Bone marrow (tissue), 2 donors: ENCODE measurements around the gene GH2.
A peak's percentile ranks its signal among the peaks of the same experiment; 100 is the strongest.
"Not testable (repeated sequence)": the region's sequence is repeated elsewhere in the genome, so short reads cannot be mapped to it uniquely, and the experiment has no call there.

ENCODE experiments used
- DNase-seq, 2 donors: peaks; one replicate each; lab custom pipeline; 2025; lab: John Stamatoyannopoulos, UW

The GH2 gene

DNA sequence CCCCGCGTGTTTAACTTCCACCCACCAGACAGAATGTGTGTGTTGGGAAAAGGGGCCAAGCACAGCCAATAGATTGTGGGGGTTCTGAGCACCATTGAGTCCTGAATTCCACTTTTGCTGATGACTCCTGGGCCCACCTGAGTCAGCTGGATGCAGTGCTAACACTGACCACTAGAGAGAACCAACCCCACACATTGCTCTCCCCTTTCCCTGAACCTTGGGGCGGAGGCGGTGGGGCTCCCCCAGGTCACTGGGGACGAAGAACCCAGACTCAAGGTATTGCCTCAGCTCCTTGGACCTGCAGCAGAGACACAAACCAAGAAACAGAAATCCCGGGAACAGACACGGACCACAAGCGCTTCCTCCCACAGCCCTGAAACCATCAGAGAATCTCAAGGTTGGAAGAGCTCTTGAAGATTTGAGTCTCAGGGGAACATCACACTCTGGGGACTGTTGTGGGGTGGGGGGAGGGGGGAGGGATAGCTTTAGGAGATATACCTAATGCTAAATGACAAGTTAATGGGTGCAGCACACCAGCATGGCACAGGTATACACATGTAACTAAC lies 7.6 kb downstream of the GH2 start:
- not testable (repeated sequence) for DNase-seq

DNA sequence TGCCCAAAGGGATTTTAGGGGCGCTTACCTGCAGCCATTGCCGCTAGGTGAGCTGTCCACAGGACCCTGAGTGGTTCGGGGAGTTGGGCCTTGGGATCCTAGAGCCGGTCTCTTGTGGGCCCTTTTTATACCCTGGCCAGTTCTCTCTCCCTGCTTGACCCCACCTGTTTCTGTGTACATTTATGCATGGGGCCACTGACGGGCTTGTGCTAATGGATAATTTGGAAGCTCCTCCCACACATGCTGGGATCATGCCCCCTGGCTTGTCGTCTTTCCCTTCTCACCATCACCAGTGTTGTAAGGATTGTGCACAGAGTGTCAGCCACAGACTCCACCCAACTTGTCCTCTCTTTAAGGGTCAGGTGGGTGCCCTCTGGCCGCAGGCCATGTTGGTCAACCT lies 8.2 kb downstream of the GH2 start, which contains the start of gene CSH2:
TSS of gene CSH2 (minus strand) at position 101 of the 400 bp plus-strand sequence. CDS start at position 38, 63 bp downstream.
- not testable (repeated sequence) for DNase-seq

GRCh38 chr17:63871646-63872365 lies 9.9 kb downstream of the GH2 start:
- not testable (repeated sequence) for DNase-seq

DNA sequence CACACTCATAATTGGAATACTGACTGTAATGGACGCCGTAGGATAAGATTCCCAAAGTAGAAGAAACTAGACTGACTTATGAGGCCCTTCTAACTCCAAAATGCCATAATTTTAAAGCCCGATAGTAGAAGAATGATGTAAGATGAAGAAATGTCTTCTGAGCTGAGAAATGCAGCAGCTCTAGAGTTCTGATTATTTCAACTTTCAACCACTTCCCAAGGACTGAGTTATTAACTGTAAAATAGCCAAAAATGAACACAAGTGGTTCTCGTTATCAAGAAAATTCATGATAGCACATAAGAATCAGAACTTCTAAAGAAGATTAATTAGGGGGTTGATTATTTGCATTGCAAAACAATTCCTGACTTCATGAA lies 11.5 kb downstream of the GH2 start:
- not testable (repeated sequence) for DNase-seq

DNA sequence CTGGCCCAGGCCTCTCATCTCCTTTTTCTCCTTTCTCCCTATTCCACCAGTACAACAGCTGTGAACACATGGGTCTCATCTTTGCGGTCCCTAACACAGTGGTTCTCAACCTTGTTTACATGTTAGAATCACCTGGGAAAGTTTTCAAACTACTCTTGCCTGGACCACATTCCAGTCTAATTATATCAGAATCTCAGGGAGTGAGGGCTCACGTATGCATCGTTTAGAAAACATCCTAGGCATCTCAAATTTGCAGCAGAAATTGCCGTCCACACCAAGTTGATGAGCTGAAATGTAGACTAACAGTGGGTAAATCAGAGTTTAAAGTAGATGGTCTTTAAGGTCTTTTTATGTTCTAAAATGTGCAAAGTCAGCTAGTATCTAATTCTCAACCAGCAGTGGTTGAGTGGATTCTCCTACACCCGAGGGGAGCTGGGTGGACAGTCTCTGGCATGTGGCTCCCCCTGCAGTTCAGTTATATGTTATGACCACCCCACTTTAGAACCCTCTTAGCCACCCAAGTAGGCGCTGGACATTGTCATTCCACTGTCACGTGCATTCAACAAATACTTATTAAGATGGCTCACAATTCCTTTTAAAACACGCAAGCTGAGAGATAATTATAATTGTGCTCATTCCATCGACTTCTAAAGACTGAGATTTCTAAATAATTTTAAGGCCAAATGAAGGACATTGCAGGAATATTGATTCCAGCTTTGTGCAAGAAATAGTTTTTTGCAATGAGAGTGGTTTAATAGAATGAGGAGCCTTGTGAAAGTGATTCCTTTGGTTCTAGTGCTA lies 12.1 kb downstream of the GH2 start:
- not testable (repeated sequence) for DNase-seq

GRCh38 chr17:63866625-63867024 lies 15.1 kb downstream of the GH2 start:
- DNase-seq: not testable (repeated sequence)

DNA sequence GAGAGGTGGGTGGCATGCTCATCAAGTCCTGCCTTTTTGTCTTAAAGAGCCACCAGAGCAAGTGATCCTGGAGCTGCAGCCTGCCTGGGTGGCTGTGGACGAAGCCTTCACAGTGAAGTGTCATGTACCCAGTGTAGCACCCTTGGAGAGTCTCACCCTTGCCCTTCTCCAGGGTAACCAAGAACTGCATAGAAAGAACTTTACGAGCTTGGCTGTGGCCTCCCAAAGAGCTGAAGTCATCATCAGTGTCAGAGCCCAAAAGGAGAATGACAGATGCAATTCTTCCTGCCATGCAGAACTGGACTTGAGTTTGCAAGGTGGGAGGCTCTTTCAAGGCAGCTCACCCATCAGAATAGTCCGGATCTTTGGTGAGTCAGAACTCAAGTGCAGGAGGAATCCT lies 22.5 kb downstream of the GH2 start:
- no peak for DNase-seq

- DNase-seq: not testable (repeated sequence)
Observed at GRCh38 chr17:63856425-63856824, 25.3 kb downstream of the GH2 start.

DNA sequence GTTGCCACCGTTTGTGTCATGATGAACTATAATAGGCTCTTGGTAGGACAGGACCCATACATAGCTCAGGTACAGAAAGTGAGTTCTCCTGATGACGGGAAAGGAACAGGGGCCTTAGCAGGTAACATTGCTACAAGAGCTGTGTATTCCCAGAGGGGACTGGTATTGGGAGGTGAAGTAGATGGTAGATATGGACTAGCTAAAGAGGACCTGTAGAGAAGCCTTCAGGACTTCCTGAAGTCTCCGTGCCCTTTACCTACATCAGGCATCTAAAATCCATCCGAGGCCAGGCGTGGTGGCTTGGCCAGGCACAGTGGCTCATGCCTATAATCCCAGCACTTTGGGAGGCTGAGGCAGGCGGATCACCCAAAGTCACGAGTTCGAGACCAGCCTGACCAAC lies 26.6 kb downstream of the GH2 start:
- DNase-seq: no peak

- DNase-seq: no peak
Observed at GRCh38 chr17:63854709-63855108, 27.0 kb downstream of the GH2 start.

DNA sequence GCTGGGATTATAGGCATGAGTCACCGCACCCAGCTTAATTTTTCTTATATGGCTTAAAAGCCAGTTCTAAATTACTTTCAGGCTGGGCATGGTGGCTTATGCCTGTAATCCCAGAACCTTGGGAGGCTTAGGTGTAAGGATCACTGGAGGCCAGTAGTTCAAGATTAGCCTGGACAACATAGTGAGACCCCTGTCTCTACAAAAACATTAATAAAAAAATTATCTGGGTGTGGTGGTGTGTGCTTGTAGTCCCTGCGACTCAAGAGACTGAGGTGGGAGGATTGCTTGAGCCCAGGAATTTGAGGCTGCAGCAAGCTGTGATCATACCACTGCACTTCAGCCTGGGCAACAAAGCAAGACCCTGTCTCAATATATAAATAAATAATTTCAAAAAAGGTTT lies 28.5 kb downstream of the GH2 start:
- DNase-seq: no peak

GRCh38 chr17:63850401-63850800 lies 31.3 kb downstream of the GH2 start:
- DNase-seq: no peak

- DNase-seq: peak; percentile 68 to 90
Observed at GRCh38 chr17:63848834-63849689, 32.7 kb downstream of the GH2 start.

DNA sequence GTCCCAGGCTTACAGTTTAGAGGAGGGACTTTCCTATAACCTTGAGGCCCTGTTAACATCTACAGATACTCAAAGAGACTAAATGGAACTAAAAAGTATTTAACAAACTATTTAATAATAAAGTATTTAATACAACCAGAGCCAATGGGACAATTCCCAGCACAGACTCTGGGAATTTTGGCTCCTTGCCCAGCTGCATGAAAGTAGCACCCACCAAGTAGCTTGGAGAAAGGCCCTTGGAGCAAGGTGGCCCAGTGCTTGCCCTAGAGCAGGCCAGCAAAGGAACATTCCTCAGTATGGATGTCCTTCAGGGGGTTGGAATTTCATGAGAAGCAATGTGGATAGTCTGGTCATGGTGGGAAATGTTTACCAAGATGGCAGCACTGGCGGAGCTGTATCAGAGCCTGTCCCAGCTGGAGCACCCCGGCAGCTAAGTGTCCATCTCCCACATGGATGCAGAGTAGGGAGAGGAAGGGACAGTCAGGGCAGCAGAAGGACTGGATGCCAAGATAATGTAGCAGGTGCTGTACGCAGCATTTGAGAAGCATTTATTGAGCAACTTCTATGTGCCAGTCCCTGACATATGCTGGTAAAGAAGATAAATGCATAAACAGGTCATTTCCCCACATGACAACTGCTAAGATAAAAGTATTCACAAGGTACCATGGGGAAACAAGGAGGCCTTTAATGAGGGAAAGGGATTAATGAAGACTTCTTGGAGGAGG lies 34.1 kb downstream of the GH2 start:
- no peak for DNase-seq

DNA sequence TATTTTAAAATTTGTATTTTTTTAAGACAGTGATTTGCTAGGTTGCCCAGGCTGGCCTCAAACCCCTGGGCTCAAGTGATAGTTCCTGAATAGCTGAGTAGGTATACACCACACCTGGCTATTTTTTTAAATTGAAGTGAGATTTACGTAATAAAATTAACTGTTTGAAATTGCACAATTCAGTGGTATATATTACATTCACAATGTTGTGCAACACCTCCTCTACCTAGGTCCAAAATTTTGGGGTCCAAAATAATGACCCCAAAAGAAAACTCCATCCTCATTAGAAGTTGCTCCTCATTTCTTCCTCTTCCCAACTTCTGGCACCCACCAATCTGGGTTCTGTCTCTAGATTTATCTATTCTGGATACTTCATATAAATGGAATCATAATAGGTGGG lies 36.2 kb downstream of the GH2 start:
- no peak for DNase-seq

DNA sequence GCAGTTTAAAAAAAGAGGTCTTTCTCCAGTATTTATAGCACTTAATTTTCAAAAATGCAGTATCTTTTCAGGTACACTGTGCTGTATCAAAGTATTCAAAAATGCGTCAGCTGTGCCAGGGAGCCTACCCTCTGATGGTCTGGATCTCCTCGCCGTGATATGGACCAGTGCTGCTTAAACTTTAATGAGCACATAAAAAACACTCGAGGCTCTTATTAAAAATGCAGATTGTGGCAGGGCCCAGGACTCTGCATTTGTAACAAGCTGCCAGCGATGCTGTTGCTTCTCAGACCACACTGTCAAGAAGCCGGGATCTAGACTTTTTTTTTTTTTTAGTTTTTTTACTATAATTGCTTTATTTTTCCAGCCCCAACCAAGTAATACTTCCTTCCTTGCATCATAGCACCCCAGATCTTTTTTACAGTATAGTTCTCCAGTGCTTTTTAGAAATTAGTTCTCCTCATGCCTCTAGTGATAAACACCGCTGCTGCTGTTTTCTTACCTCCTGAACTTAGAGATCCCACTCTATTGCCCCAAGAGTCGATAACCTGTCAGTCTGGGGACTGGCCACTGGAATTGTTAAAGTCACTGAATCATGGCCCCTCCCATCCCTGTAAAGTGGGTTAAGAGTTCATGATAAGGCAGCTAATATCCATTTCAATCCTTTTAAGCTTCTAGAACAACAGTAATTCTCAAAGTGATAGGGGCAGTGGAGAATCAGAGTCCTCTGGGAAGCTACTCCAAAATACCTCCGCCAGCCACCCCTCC lies 37.6 kb downstream of the GH2 start:
- DNase-seq: no peak

DNA sequence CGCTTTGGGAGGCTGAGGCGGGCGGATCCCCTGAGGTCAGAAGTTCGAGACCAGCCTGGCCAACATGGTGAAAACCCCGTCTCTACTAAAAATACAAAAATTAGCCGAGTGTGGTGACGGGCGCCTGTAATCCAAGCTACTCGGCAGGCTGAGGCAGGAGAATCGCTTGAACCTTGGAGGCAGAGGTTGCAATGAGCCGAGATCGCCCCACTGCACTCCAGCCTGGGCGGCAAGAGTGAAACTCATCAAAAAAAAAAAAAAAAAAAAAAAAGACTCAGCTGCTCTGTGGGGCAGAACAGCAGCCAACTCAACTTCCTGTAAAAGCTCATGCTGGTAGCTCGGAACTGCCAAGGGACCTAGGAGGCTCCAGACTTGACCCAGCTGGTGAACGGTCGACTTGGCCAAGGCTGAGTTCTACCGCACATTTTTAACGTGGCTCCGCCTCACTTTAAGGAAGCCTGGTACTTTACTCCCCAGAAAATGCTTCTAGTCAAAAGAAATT lies 38.3 kb downstream of the GH2 start:
- peak; percentile 2 to 58 for DNase-seq

DNA sequence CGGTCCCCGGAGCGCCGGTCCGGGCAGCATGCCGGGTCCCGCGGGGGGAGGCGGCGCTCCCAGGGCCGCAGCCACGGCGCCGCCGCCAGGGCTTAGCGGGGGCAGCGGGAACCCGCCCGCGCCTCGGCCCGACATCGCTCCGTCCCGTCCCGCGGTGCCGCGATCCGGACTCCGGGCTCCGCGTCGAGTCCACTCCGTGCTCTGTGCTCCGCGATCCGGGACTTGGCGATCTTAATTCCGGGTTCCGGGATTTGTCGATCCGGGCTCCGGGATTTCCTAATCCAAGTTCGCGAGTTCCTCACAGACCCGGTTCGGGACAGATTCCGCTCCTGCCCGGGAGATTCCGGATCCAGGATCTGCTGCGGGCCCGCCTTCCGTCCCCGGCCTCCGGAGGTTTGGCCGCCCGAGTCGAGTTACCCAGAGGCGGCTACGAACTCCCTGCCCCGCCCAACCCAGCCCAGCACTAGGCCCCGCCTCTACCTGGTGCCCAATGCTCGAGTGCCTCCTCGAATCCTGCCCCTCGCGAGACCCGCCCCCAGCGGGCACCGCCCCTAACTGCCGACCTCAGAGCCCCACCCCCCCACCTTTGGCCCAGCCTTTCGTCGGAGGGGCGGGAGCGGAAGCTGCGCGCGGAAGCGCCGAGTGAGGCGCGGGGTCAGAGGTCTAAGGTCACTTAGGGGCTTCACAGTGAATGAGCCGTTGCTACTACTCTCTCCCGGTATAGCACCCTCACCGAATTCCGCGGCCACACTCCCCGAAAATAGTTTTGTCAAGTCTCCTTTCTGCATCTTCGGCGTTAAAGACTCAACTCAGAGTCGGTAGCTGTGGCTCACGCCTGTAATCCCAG lies 39.0 kb downstream of the GH2 start, which contains the start of gene SMARCD2:
TSS of gene SMARCD2 (minus strand) at position 146 of the 847 bp plus-strand sequence. CDS start at position 135, 11 bp downstream.
- DNase-seq: peak; percentile 94 to 97

DNA sequence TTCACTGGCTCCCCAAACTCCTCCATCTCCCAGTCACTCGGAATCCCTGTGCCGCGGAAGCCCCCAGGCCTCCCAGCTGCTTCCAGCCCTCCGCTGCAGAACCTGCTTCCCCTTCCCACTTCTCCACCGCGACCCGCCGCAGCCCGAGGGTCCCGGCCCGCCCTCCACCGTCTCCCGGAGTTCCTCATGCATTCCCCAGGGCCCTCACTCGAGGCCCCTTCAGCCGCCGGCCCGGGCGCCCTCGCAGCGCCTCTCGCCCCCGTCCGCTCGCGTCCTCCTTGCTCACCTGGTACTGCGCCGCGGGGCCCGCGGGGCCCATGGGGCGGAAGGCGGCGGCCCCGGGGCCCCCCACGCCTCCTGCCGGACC lies 39.6 kb downstream of the GH2 start:
- peak in 1 of 2 donors; percentile 43 for DNase-seq
